HFF-Myc (cell line): Measurements from ENCODE around the gene THBS1.

Experiments
- DNase-seq: peaks from one replicate; pipeline ENCODE4 v3.0.0-alpha.2; 2011; ENCODE audit warnings: low read depth; ENCODE audit errors: extremely low read depth
- H3K4me3 ChIP-seq: replicated peaks from 2 replicates; pipeline ENCODE4 v1.5.1; 2011; ENCODE audit warnings: low read depth, mild to moderate bottlenecking, control low read depth, low read length
- TF ChIP-seq, protein P1 (sequence below): IDR thresholded peaks from 2 replicates; pipeline ENCODE4 v1.5.1; 2012; ENCODE audit warnings: mild to moderate bottlenecking, low read depth, low read length, control low read depth; ENCODE audit errors: missing control alignments

Gene THBS1

GRCh38 chr15:39595338-39596221, 14.7 kb downstream of the THBS1 start:
- DNase-seq: no peak
- H3K4me3 ChIP-seq: no peak overlapping the region
- TF ChIP-seq, protein P1, sequence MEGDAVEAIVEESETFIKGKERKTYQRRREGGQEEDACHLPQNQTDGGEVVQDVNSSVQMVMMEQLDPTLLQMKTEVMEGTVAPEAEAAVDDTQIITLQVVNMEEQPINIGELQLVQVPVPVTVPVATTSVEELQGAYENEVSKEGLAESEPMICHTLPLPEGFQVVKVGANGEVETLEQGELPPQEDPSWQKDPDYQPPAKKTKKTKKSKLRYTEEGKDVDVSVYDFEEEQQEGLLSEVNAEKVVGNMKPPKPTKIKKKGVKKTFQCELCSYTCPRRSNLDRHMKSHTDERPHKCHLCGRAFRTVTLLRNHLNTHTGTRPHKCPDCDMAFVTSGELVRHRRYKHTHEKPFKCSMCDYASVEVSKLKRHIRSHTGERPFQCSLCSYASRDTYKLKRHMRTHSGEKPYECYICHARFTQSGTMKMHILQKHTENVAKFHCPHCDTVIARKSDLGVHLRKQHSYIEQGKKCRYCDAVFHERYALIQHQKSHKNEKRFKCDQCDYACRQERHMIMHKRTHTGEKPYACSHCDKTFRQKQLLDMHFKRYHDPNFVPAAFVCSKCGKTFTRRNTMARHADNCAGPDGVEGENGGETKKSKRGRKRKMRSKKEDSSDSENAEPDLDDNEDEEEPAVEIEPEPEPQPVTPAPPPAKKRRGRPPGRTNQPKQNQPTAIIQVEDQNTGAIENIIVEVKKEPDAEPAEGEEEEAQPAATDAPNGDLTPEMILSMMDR: no peak

DNA sequence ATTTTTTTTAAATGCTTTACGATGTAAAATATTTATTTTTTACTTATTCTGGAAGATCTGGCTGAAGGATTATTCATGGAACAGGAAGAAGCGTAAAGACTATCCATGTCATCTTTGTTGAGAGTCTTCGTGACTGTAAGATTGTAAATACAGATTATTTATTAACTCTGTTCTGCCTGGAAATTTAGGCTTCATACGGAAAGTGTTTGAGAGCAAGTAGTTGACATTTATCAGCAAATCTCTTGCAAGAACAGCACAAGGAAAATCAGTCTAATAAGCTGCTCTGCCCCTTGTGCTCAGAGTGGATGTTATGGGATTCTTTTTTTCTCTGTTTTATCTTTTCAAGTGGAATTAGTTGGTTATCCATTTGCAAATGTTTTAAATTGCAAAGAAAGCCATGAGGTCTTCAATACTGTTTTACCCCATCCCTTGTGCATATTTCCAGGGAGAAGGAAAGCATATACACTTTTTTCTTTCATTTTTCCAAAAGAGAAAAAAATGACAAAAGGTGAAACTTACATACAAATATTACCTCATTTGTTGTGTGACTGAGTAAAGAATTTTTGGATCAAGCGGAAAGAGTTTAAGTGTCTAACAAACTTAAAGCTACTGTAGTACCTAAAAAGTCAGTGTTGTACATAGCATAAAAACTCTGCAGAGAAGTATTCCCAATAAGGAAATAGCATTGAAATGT, 15.6 kb downstream of the THBS1 start:
- H3K4me3 ChIP-seq: no peak overlapping the region
- TF ChIP-seq, protein P1: no peak
- no peak for DNase-seq

- H3K4me3 ChIP-seq: no peak overlapping the region
- TF ChIP-seq, protein P1: no peak
- no peak for DNase-seq
Observed at GRCh38 chr15:39597336-39597735, 16.5 kb downstream of the THBS1 start.

- no peak for DNase-seq
Observed at GRCh38 chr15:39597751-39598185, 16.9 kb downstream of the THBS1 start.

DNA sequence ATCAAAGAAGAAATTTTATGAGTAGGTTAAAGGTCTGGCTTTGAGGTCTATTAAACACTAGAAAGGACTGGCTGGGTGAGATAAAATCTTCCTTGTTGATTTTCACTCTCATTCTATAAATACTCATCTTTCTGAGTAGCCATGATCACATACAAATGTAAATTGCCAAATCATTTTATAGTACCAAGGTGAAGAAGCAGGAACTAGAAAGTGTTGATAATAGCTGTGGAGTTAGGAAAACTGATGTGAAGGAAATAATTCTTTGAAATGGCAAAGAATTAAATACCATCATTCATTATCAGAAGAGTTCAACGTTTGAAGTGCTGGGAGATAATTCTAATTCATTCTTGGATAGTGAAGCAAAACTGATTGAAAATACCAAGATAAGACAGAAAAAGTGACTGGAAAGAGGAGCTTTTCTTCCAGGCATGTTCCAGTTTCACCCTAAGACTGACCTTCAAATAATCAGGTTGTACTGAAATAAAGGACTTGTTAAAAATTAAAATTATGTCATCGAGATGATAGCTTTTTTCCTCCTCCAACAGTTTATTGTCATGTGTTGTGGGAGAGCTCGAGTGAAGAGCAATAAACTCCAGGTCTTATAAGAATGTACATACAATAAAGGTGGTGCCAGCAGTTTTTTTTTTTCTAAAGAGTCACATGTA, 17.4 kb downstream of the THBS1 start:
- DNase-seq: no peak
- H3K4me3 ChIP-seq: no peak overlapping the region
- TF ChIP-seq, protein P1: no peak

More at GRCh38 chr15:39597751-39598185, 16.9 kb downstream of the THBS1 start:
- TF ChIP-seq, protein P1: no peak
- H3K4me3 ChIP-seq: no peak overlapping the region

DNA sequence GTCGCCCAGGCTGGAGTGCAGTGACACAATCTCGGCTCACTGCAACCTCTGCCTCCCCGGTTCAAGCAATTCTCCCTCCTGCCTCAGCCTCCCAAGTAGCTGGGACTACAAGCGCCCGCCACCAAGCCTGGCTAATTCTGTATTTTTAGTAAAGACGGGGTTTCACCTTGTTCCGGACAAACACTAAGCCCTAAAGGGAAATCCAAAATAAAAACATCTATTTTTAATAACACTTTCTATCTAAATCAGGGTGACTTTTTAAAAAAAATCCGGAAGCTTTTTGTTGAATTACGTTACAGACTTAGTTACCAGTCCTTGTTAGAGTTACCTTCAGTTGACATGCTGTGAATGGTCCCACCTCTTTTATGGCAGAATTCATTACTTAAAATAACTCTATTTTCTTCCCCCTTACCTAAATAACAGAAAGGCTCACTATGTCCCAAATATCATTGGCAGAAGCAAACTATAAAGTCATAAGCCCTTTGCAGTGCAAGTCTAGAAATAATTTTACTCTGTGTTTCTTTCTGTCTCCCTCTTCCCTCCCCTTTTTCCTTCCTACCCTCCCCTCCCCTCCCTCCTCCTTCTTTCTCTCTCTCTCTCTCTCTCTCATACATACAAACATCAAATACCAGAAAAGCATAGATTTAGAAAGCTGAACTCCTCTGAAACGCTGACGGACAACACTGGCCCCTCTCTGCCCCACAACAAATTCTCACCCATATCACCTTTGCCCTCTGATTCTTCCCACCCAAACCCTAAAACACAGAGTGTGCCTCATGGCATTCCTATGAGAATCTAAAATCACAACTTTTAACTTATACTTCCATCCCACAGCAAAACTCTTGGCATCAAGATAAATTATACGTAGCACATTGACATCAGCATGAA, 18.3 kb downstream of the THBS1 start:
- TF ChIP-seq, protein P1: no peak
- H3K4me3 ChIP-seq: no peak overlapping the region
- no peak for DNase-seq
